Transverse colon (tissue), 4 donors: ENCODE data around the gene BRSK1.

Experiments
- POLR2A ChIP-seq: fragments of 450-650 bp; IDR thresholded peaks from one replicate; pipeline ENCODE4 v1.6.1; 2016; ENCODE audit warnings: antibody characterized with exemption, mild to moderate bottlenecking, moderate library complexity
- POLR2AphosphoS5 ChIP-seq, 3 donors: sonication (generic); formaldehyde crosslinking; IDR thresholded peaks; one replicate each; pipeline ENCODE4 v1.6.1; 2016; ENCODE audit warnings: antibody characterized with exemption in 3 of 3
- TF ChIP-seq, protein P1 (sequence below), 5 experiments: fragments of 200-600 bp in 3 of 5; fragments of 450-650 bp in 2 of 5; sonication (generic) in 3 of 5; IDR thresholded peaks; 1 replicate in 2 of 5; 2 replicates in 3 of 5; pipeline ENCODE4 v1.5.1; 2016 to 2017; ENCODE audit warnings: antibody characterized with exemption in 5 of 5, inconsistent platforms in 3 of 5, mild to moderate bottlenecking in 2 of 5, moderate library complexity in 1 of 5

DNA sequence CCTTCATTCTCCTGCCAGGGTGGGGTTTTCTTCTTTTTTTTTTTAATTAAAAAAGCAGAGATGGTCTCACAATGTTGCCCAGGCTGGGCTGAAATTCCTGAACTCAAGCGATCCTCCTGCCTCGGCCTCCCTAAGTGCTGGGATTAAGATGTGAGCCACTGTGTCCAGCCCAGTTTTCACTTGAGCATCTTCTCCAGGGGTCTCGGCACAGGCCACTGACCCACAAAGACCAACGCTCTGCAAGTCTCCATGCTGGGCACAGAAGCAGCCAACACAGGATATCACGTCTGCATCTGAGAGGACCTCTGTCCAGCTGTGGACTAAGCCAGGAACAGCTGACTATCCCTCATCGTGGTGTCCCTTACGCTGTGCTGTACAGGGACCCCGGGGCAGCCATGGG lies 45.8 kb upstream of the BRSK1 start:
- TF ChIP-seq, protein P1, sequence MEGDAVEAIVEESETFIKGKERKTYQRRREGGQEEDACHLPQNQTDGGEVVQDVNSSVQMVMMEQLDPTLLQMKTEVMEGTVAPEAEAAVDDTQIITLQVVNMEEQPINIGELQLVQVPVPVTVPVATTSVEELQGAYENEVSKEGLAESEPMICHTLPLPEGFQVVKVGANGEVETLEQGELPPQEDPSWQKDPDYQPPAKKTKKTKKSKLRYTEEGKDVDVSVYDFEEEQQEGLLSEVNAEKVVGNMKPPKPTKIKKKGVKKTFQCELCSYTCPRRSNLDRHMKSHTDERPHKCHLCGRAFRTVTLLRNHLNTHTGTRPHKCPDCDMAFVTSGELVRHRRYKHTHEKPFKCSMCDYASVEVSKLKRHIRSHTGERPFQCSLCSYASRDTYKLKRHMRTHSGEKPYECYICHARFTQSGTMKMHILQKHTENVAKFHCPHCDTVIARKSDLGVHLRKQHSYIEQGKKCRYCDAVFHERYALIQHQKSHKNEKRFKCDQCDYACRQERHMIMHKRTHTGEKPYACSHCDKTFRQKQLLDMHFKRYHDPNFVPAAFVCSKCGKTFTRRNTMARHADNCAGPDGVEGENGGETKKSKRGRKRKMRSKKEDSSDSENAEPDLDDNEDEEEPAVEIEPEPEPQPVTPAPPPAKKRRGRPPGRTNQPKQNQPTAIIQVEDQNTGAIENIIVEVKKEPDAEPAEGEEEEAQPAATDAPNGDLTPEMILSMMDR (IDR thresholded peaks at IDR 0.05) = no peak
- no peak for TF ChIP-seq POLR2A
- TF ChIP-seq POLR2AphosphoS5 (IDR thresholded peaks at IDR 0.05) = no peak
